ENCODE data around the gene SIPA1L3. TPM values are rescaled to one million over a fixed set of nuclear protein-coding genes. Genes with fewer than 3 reads are reported as not detected.
A peak's percentile ranks its signal among the peaks of the same experiment; 100 is the strongest.

SIPA1L3 gene
- total RNA-seq, 1 donor = 28.9 TPM

GRCh38 chr19:38170334-38170733, 263.3 kb downstream of the SIPA1L3 start:
- TF ChIP-seq CTCF (IDR thresholded peaks at IDR 0.05; ENCODE audit: insufficient read depth, low read length) = no peak
- H3K4me3 ChIP-seq (ENCODE audit: low read depth, low read length) = no peak overlapping the region
- no peak for DNase-seq (ENCODE audit: low read depth)

- no peak overlapping the region for H3K4me3 ChIP-seq (ENCODE audit: low read depth, low read length)
- no peak for TF ChIP-seq CTCF (IDR thresholded peaks at IDR 0.05; ENCODE audit: insufficient read depth, low read length)
- DNase-seq (ENCODE audit: low read depth) = no peak
Measured at GRCh38 chr19:38172001-38172400, 265.0 kb downstream of the SIPA1L3 start.

- TF ChIP-seq CTCF (IDR thresholded peaks at IDR 0.05; ENCODE audit: insufficient read depth, low read length) = no peak
- H3K4me3 ChIP-seq (ENCODE audit: low read depth, low read length) = no peak overlapping the region
- peak; percentile 74 for DNase-seq (ENCODE audit: low read depth)
Measured at GRCh38 chr19:38173291-38174041, 266.5 kb downstream of the SIPA1L3 start.

DNA sequence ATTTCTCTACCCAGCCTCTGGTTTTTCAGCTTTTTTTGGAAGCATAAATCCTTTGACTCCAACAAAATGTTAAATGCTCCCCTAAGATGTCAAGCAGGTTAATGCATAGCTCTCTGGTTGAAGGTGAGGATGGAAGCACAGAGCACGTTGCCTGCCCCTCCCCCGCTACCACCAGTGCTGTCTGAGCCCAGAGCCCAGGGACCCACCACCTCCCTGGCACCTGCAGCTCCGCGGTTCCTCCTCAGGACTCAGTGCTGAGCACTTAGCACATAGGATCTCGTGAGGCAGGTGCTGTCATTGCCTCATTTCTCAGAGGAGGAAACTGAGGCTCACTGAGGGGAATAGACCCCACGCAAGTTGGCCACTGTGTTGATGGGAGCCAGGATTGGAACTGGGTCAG, 268.4 kb downstream of the SIPA1L3 start:
- TF ChIP-seq CTCF (IDR thresholded peaks at IDR 0.05; ENCODE audit: insufficient read depth, low read length) = no peak
- no peak for DNase-seq (ENCODE audit: low read depth)
- no peak overlapping the region for H3K4me3 ChIP-seq (ENCODE audit: low read depth, low read length)

DNA sequence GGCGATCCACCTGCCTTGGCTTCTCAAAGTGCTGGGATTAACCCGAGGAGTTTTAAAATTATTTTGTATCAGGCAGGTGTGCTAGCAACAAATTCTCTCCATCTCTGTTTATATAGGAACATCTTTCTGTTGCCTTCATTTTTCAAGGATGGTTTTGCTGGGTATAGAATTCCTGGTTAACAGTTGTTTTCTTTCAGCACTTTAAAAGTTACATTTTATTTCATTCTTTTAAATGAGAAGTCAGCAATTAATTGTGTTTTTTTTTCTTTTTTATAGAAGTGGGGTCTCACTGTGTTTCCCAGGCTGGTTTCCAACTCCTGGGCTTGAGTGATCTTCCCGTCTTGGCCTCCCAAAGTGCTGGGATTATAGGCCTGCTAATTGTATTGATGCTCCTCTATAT, 273.1 kb downstream of the SIPA1L3 start:
- DNase-seq (ENCODE audit: low read depth) = no peak
- no peak for TF ChIP-seq CTCF (IDR thresholded peaks at IDR 0.05; ENCODE audit: insufficient read depth, low read length)
- H3K4me3 ChIP-seq (ENCODE audit: low read depth, low read length) = no peak overlapping the region

DNA sequence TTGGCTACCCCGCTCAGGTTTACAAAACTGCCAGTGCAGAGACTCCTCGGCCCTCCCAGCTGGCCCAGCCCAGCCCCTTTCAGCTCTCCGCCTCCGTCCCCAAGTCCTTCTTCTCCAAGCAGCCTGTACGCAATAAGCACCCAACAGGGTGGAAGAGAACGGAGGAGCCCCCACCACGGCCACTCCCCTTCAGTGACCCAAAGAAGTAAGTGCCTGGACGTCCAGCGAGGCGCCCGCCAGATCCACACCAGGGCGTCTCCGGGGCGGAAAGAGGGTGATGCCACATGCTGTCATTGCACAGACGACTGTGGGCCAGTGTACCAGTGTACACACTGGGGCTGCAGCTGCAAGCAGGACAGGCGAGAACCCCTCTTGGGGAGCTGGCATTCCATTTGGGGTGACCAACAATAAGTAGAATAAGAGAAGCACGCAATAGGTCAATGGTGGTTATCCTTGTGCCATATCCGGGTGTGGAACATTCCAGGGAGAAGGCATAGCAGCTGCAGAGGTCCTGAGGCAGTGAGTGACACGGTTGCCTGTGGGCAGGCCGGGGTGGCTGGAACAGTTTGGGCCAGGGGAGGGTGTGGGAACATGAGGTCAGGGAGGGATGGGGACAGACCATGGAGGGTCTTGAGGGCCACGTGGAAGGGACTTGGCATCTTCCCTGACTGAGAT, 275.7 kb downstream of the SIPA1L3 start:
- TF ChIP-seq CTCF (IDR thresholded peaks at IDR 0.05; ENCODE audit: insufficient read depth, low read length) = no peak
- H3K4me3 ChIP-seq (ENCODE audit: low read depth, low read length) = no peak overlapping the region
- DNase-seq (ENCODE audit: low read depth) = no peak

Data from fibroblast of the aortic adventitia (primary cell).